GM19397 (cell line): ENCODE measurements around the gene UBE2L3.
"Not testable (repeated sequence)": the region's sequence is repeated elsewhere in the genome, so short reads cannot be mapped to it uniquely, and the experiment has no call there.

Experiments used
- ATAC-seq: cut with Tn5 transposase; IDR thresholded peaks from one replicate; pipeline ENCODE4 v1.9.1; 2021; ENCODE audit warnings: mild to moderate bottlenecking, moderate library complexity; ENCODE audit not compliant: unreplicated experiment

Gene UBE2L3

DNA sequence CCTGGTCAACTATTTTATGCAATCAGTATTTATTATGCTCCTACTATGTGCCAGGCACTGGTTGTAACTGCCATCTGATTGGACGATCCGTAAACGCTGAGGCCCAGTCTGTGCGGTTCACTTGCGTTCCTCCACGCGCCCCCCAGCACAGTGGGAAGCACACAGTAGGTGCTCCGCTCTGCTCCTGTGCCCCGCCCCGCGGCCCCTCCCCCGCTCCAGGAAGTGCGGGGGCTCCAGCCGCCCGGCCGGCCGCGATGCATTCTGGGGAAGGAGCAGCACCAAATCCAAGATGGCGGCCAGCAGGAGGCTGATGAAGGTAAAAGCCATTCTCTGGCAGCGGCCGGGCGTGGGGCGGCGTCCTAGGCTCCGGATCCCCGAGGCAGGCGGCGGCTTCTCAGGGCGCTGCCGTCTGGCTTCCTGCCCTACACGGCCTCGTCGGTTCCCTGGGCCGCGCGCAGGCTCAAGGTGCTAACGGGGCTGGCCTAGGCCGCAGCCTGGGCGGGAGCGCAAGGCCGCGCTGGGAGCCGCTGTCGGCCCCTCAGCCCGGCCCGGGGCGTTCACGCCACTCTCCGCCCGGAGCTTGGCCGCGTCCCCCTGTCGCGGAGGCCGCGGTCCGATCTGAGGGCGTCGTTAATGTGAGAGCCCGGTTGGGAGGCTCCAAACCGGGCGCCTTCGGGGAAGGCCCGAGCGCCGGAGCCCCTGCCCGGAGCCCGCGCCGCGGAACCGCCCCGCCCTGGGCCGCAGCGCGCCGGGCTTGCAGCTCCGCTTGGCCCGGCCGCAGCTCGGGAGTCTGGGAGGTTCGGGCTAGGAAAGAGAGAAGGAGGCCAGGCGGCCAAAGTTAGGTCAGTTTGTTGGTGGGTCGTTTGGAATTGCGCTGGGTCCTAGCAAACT is at the start of gene UBE2L3:
TSS of gene UBE2L3 (plus strand) at position 259 of the 891 bp plus-strand sequence. CDS start at position 290, 31 bp downstream.
- peak; percentile 52 for ATAC-seq

DNA sequence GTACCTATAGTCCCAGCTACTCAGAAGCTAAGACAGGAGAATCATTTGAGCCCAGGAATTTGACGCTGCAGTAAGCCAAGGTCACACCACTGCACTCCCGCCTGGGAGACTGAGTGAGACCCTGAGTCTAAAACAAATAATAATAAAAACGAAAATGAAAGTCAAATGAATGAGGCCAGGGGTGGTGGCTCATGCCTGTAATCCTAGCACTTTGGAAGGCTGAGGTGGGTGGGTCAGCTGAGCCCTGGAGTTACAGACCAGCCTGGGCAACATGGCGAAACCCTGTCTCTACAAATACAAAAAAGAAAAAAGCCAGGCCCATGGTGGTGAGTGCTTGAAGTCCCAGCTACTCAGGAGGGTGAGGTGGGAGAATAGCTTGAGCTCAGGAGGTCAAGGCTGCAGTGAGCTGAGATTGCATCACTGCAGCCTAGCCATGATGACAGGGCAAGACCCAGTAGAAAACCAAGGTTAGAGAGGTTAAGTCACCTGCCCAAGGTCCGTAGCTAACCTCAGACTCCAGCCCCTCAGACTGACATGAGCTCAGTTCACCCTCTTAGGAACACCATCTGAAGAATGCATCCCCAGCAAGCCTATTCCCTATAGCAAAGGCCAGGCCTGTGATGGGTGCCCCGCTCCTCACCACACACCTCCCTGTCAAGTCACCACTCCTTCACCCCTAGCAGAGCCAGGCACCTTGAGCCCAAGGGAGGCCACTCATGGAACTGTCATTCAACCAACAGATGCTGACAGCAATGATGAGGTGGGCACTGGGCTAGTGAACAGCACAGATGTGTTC is 40.6 kb upstream of the UBE2L3 start:
- ATAC-seq: not testable (repeated sequence)

DNA sequence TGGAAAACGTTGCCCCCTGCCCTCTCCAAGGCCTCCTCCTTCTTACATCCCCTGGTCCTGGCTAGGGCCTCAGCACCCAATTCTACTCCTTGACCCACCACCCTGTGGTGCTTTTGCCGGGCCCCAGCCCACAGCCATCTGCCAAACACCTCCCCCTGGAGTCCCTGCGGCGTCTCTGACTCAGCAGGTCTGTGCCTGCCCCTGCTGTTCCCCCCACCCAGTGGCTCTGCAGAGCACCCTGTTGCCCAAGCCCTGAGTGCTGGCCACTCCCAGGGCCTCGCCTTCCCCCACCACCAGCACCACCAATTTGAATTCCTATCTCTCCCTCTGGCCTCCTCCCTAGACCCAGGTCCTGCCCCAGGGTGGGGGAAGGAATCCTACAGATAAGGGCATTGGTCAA is 36.0 kb upstream of the UBE2L3 start:
- not testable (repeated sequence) for ATAC-seq

DNA sequence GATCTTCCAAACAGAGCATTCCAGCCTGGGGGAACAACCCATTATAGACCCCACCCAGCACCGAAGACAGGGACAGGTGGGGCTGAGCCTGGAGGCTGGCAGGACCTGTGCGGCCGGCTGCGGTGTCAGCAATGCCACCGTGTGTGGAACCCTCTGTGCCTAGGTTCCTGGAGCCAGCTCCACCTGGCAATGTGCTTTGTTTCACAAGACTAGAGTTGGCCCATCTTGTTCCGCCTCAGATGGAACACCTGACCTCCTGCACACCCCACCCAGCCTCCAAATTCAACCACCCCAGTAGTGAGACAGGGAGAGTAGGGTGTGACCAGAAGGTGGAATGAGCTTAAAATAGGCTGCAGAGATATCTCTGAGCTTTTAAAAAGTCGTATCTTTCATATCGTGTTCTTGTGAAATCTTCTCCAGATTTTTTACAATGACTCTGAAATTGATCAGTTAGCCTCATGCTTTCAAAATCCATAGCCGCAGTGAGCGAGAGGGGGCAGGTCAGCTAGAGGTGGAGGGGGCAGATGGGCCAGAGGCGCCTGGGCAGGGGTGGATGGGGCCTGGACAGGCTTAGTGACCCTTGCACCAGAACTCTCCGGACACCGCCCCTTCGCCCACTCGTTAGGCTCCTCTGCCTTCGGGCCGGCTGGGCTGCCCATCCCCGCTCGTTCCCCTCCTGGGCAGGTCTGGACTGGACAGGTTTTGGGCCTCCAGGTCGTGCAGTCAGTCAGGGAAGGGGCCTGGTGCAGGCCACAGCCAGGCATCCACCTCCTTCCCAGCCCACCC is 34.5 kb upstream of the UBE2L3 start:
- ATAC-seq: not testable (repeated sequence)

DNA sequence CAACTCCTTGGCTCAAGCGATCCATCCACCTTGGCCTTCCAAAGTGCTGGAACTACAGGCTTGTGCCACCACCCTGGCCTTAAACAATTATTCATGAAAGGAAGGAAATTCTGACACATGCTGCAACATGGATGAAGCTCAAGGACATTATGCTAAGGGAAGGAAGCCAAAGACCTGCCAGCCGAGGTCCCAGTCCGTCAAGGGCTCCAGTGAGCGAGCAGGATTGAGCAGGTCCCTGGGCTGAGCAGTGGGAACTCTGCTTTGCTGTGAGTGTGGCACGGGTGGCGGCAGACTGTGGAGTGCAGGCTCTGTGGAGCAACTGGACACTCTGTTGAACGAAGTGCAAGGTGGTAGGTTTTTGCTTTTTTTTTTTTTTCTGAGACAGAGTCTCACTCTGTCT is 27.7 kb upstream of the UBE2L3 start:
- ATAC-seq: not testable (repeated sequence)

DNA sequence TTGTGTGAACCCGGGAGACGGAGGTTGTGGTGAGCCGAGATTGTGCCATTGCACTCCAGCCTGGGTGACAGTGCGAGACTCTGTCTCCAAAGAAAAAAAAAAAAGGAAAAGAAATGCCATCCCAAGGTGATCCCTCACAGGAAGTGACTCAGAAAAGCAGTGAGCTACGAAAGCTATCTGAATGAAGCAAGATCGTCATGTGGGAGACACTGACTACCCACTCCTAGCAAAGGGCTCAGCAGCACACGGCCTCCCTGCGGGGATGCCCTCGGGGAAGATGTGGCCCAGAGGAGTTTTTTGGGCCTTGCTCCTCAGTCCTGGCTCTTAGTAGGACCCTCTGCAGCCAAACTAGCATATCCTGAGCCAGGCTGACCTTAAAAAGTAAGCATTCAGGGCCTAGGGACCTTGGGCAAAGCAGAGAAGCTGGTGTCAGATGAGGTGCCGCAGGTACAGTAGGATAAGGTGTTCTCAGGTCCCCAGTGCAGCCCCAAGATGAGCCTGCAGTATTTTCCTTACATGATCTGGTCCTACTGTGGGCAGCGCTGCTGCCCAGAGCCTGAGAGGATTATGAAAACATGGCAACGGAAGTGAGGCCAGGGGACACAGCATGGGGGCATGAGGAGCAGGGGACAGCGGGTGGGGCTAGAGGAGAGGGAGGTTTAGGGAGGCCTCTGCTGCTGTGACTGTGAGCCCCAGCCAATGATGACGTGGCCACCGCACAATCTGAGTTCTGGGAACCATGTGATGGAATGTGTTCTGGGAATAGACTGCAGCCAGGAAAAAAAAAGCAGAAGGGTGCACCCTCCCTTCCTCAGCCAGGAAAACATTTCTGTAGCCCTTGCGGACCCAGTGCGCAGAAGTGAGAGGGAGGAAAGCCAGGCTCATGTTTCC is 22.8 kb upstream of the UBE2L3 start:
- not testable (repeated sequence) for ATAC-seq

DNA sequence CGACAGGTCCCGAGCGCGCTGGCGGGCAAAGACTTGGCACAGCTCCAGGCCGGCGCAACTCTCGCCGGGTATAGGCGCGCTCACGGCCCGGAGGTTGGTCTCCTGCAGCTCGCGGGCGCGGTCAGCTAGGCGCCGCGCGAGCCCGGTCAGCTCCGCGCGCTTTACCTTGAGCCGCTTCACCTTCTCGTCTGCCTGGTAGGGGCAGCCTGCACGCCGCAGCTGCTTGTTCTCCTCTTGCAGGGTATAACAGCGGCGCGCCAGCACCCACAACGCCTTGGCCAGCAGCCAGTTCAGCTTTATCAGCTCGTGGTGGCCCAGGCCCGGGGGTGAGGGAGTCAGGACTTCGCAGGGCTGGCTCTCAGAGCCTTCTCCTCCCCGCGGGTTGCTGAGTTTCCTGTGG is 18.0 kb upstream of the UBE2L3 start:
- not testable (repeated sequence) for ATAC-seq

DNA sequence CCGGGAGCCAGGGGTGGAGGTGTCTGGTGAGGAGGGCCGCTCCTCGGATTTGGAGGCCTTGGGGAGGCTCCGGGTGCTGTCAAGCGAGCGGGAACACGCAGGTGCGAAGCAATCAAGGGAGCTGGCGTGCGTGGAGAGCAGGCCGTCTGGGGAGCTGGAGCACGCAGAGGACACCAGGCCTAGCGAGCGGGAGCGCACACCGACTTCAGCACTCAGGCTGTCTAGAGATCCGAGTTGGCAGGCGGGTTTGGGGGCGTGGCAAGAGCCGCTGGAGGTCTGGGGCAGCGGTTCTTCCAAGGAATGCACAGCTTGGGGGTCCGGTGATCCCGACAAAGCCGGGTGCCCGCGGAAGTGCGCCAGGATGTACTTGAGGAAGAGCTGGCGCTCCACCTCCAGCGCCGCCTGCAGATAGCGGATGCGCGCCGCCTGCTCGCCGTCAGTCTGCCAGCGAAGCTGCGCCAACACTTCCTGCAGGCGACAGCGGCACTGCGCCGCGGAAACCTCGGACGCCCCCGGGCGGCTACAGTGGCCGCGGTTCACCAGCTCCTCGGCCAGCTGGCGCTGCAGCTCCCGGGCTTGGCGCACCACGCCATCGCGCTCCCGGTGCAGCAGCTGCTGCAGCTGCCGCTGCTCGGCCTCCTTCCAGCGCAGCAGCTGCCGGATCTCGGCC is 17.4 kb upstream of the UBE2L3 start:
- ATAC-seq: peak; percentile 83

DNA sequence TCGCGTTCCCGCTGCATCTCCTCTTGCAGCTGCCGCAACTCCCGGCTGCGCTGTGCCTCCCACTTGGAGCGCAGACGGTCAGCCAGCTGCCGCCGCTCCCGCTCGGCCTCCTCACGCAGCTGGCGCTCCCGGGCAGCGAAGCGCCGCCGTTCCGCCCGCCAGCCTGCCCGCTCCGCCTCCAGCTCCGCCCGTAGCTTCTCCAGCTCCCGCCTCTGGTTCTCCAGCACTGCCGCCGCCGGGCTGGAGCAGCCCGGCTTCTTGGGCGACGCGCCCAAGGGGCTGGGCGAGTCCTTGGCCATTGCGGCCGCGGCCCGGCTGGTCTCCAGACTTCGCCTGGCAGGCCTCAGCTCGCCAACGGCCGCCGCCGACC is 16.9 kb upstream of the UBE2L3 start:
- peak; percentile 28 for ATAC-seq

DNA sequence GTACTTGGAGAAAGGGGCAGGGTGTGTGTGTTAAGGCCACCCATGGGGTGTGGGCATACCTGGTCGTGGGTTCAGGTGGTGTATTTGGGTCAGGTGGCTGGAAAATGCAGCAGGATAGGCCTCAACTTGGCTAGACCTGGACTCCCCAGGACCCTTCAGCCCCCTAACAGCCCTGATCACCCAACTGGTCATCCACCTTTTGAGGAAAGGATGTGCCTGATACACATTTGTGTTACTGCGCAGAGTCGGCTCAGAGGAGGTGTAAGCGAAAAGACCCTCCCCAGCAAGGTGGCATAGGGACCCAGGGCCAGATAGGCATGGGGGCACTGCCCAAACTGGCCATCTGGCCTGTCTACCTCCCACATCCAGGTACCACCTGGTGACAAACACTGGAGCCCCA is 16.2 kb upstream of the UBE2L3 start, which contains the start of gene RIMBP3C:
TSS of gene RIMBP3C (minus strand) at position 101 of the 400 bp plus-strand sequence. CDS start 485 bp downstream, outside the sequence.
- ATAC-seq: not testable (repeated sequence)

DNA sequence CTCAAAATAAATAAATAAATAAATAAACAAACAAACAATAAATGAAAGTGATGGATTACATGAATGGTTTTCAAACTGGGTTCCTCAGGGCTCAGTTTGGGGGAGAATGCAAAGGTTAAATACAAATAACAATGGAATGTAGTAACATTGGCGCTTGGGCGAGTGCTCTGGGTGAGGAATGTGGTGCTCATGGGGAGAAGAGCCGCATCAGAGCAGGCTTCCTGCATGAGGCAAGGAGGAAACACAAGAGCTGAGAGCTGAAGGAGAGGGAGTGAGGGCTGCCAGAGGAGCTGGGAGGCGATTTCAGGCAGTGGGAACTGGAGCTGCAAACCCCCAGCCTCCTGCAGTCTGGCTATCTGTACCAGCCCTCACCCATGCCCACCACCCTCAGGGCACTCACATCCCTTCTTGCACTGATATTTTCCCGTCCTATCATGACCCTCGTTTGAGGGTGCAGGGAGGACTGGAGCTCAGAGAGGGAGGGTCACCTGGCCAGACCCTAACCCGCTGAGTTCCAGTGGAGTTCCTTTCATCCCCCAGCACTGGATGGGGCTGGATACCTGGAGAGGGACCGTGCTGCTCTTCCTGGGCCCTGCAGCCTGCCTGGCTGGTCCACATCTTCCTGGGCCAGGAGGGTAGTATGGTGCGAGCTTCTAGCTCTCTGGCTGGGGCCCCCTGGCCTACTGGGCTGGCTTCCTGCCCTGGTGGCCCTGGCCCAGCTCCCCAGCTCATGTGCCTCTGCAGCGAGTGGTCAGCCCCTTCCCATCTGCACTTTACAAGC is 8.0 kb upstream of the UBE2L3 start:
- ATAC-seq: not testable (repeated sequence)

DNA sequence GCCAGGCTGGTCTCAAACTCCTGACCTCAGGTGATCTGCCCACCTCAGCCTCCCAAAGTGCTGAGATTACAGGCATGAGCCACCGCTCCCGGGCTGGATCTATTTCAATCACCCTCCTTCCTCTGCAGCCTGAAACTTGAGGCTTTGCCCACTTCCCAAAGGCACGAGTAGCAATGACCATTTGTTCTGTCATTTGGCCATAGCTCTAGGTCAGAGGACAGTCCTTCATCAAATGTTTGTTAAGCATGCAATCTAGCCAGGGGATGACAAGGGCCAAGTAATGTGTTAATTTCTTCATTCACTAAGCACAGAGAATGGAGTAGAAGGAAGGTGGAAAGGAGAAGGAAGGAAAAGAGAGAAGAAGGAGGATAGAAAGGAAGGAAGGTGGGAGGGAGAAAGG is 6.9 kb upstream of the UBE2L3 start:
- not testable (repeated sequence) for ATAC-seq

DNA sequence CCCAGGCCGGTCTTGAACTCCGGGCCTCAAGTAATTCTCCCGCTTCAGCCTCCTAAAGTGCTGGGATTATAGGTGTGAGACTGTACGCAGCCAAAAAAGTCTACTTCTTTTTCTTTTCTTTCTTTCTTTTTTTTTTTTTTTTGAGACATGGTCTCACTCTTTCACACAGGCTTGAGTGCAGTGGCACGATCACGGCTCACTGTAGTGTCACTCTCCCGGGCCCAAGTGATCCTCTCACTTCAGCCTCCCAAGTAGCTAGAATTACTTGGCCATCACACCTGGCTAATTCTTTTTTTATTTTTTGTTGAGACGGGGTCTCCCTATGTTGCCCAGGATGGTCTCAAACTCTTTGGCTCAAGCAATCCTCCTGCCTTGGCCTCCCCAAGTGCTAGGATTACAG is 3.6 kb upstream of the UBE2L3 start:
- no peak for ATAC-seq

DNA sequence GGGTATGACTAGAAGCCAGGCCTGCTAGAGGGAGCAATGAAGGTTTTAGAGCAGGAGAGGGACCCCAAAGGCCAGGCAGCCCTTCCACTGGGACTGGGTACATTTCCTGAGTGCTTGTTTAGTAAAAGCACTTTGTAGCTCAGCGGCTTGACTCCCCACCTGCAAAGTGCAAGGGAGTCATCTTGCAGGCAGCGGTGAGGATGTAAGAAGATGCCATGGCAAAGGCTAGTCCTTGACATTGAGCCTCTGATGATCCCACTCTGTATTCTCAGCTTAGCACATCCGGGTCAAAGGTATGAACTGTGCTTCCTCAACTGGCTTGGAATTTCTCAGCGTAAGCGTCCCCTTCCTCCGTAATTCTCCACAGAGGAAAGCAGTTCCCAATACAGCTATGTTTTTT is 3.1 kb upstream of the UBE2L3 start:
- no peak for ATAC-seq

DNA sequence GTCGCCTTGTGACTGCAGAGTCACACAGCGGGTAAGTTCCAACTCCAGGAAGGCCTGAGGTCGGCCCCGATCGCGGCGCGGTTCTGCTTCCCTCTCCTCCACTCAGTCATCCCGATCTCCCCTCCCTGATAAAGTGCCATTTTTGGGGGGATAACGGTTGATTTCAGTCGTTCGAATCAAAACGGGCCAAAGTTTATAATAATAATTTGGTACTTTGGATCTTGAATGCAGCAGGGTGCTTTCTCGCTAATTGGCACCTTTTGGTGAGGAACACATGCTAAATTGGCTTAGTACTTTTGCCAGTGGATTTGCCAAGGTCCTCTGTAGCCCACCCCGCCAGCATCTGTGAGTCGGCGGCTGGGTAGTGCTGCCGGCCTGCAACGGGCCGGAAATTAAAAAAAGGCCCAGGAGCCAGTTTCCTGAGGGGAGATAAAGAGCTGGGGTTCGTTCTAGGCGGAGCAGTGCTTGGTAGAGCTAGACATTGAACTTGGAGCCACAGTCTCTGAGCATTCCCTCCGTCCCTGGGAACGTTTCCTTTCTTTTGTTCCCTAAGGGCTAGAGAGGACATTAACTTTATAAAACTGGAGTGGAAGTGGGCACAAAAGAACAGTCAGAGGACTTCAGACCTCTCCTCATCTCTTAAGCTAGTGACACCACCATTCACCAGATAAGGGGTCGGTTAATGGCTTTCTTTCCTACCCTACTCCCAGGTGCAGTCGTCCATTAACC is 997 bp downstream of the UBE2L3 start:
- peak; percentile 28 for ATAC-seq

DNA sequence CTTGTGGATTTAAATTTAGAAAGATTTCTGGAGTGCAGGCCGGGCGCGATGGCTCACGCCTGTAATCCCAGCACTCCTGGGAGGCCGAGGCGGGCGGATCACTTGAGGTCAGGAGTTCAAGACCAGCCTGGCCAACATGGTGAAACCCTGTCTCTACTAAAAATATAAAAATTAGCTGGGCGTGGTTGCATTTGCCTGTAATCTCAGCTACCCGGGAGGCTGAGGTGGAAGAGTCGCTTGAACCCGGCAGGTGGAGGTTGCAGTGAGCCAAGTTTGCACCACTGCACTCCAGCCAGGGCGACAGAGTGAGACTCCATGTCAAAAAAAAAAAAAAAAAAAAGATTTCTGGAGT is 1.5 kb downstream of the UBE2L3 start:
- ATAC-seq: not testable (repeated sequence)

DNA sequence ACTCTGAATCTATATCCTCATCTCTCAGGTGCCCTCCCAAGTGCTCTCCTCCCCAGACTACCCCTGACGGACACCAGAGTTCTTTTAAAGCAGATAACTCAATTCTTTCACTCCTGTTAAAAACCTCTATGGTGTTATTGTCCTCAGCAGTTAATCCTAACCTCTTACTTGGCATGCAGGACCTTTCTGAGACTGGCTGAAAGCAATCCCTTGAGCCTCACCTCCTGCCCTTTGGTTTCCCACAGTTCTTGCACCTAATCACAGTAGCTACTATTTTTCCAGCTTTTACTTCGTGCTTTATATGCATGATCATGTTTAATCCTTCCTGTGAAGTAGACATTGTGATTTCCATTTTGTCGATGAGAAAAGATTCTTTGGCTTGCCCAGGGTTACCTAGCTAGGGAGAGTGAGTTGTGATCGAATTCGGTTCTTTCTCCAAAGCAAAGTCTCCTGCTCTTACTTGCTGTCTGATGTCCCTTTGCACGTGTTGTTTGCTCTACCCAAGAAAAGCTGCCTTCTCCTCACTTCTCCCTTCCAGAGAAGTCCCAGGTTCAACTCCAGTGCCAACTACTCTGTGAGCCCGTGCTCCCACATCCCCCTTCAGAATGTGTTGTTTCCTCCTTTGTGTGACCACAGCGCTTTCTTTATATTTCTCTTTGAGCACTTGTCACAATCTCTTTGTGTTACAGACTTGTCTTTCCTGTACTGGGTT is 2.1 kb downstream of the UBE2L3 start:
- ATAC-seq: no peak
